IMR-90 (cell line): ENCODE data around the gene NHSL1. TPM values are rescaled to one million over a fixed set of nuclear protein-coding genes. Genes with fewer than 3 reads are reported as not detected.
A peak's percentile ranks its signal among the peaks of the same experiment; 100 is the strongest.

Experiments
- ATAC-seq: fragments of 200-7000 bp; cut with Tn5 transposase; 2 replicates; pipeline ENCODE4 v1.9.1; 2020; ENCODE audit warnings: low read depth, mild to moderate bottlenecking, moderate library complexity
- BruUV-seq: library from RNA; stranded (reverse); fragments of 400-500 nt; replicated peaks from 2 replicates; lab custom pipeline; 2021; lab: Mats Ljungman, UMichigan
- CTCF ChIA-PET: fragments of 300-600 bp; formaldehyde crosslinking; extraction: SDS; loops from one replicate; lab custom pipeline; 2021; ENCODE audit warnings: antibody characterized with exemption; lab: Yijun Ruan, JAX
- POLR2A ChIA-PET: fragments of 300-600 bp; sonication (Branson Sonifier 250); formaldehyde crosslinking; loops from one replicate; lab custom pipeline; 2022; ENCODE audit warnings: antibody characterized with exemption; ENCODE audit not compliant: unreplicated experiment; lab: Charles Lee
- DNase-seq: peaks from one replicate; pipeline ENCODE4 v3.0.0; 2013
- H2AFZ ChIP-seq: replicated peaks from 2 replicates; pipeline ENCODE3; 2013; ENCODE audit warnings: low read length, mild to moderate bottlenecking; ENCODE audit not compliant: poor library complexity
- H2AK5ac ChIP-seq: 2 replicates; pipeline ENCODE4 v1.6.1; 2013; ENCODE audit warnings: low read depth, low read length, inconsistent platforms
- H2AK9ac ChIP-seq: replicated peaks from 2 replicates; pipeline ENCODE3; 2013; ENCODE audit warnings: mild to moderate bottlenecking, low read depth, low read length, moderate library complexity; ENCODE audit not compliant: poor library complexity
- H2BK120ac ChIP-seq: 2 replicates; pipeline ENCODE4 v1.6.1; 2013; ENCODE audit warnings: low read depth, low read length, inconsistent platforms
- H2BK15ac ChIP-seq: 3 replicates; pipeline ENCODE4 v1.6.1; 2013; ENCODE audit warnings: low read depth, low read length, inconsistent platforms
- H2BK20ac ChIP-seq: 2 replicates; pipeline ENCODE4 v1.6.1; 2013; ENCODE audit warnings: low read depth, mild to moderate bottlenecking, inconsistent platforms, low read length, moderate library complexity
- H2BK5ac ChIP-seq: 2 replicates; pipeline ENCODE4 v1.6.1; 2013; ENCODE audit warnings: mild to moderate bottlenecking, low read depth, low read length, inconsistent platforms; ENCODE audit not compliant: poor library complexity, severe bottlenecking
- H3K14ac ChIP-seq: replicated peaks from 2 replicates; pipeline ENCODE4 v1.6.1; 2013; ENCODE audit warnings: low read depth, low read length, inconsistent platforms
- H3K18ac ChIP-seq: 2 replicates; pipeline ENCODE4 v1.6.1; 2013; ENCODE audit warnings: low read depth, low read length, control low read depth
- H3K23ac ChIP-seq: 2 replicates; pipeline ENCODE4 v1.6.1; 2013; ENCODE audit warnings: low read depth, low read length, inconsistent platforms
- H3K27ac ChIP-seq: 2 replicates; pipeline ENCODE4 v1.5.1; 2013; ENCODE audit warnings: mild to moderate bottlenecking, control low read depth, low read length; ENCODE audit not compliant: insufficient read depth
- H3K27me3 ChIP-seq: 2 replicates; pipeline ENCODE4 v1.6.1; 2013; ENCODE audit warnings: low read length; ENCODE audit not compliant: control insufficient read depth, insufficient read depth
- H3K36me3 ChIP-seq: 2 replicates; pipeline ENCODE4 v1.6.1; 2013; ENCODE audit warnings: low read length, mixed read lengths; ENCODE audit not compliant: control insufficient read depth, insufficient read depth
- H3K4ac ChIP-seq: 2 replicates; pipeline ENCODE4 v1.6.1; 2013; ENCODE audit warnings: low read depth, low read length, inconsistent platforms
- H3K4me1 ChIP-seq: 2 replicates; pipeline ENCODE4 v1.6.1; 2013; ENCODE audit warnings: low read length, mixed read lengths; ENCODE audit not compliant: control insufficient read depth, insufficient read depth
- H3K4me2 ChIP-seq: 2 replicates; pipeline ENCODE4 v1.6.1; 2013; ENCODE audit warnings: low read depth, mild to moderate bottlenecking, control low read depth, low read length, moderate library complexity
- H3K4me3 ChIP-seq: 2 replicates; pipeline ENCODE4 v1.5.1; 2013; ENCODE audit warnings: low read depth, mild to moderate bottlenecking, control low read depth, low read length, moderate library complexity; ENCODE audit not compliant: insufficient read depth
- H3K56ac ChIP-seq: 2 replicates; pipeline ENCODE4 v1.6.1; 2013; ENCODE audit warnings: low read length, inconsistent platforms; ENCODE audit not compliant: insufficient read depth; ENCODE audit errors: extremely low read depth
- H3K79me1 ChIP-seq, 2 experiments: 2 replicates each; pipeline ENCODE4 v1.6.1; 2013; ENCODE audit warnings: low read length in 2 of 2, inconsistent platforms in 1 of 2, low read depth in 1 of 2
- H3K9ac ChIP-seq: 2 replicates; pipeline ENCODE4 v1.6.1; 2013; ENCODE audit warnings: low read depth, low read length, control low read depth
- H3K9me1 ChIP-seq: 2 replicates; pipeline ENCODE4 v1.6.1; 2013; ENCODE audit warnings: low read length, inconsistent platforms; ENCODE audit not compliant: insufficient read depth
- H3K9me3 ChIP-seq: 2 replicates; pipeline ENCODE4 v1.6.1; 2013; ENCODE audit warnings: low read length; ENCODE audit not compliant: control insufficient read depth, insufficient read depth
- H4K20me1 ChIP-seq: 2 replicates; pipeline ENCODE4 v1.6.1; 2013; ENCODE audit warnings: low read length, inconsistent platforms; ENCODE audit not compliant: insufficient read depth
- H4K5ac ChIP-seq: 2 replicates; pipeline ENCODE4 v1.6.1; 2013; ENCODE audit warnings: mild to moderate bottlenecking, low read depth, low read length, control low read depth
- H4K8ac ChIP-seq, 2 experiments: 2 replicates each; pipeline ENCODE4 v1.6.1; 2013; ENCODE audit warnings: low read depth in 2 of 2, low read length in 2 of 2, control low read depth in 1 of 2, inconsistent platforms in 1 of 2
- H4K91ac ChIP-seq: 2 replicates; pipeline ENCODE4 v1.6.1; 2013; ENCODE audit warnings: low read depth, low read length, inconsistent platforms; ENCODE audit not compliant: insufficient read depth
- BHLHE40 ChIP-seq: fragments of 150-350 bp; IDR thresholded peaks from 2 replicates; pipeline ENCODE4 v1.6.1; 2016; ENCODE audit warnings: mild to moderate bottlenecking, low read depth, low read length
- CEBPB ChIP-seq: IDR thresholded peaks from 2 replicates; pipeline ENCODE4 v1.6.1; 2012; ENCODE audit warnings: low read depth, low read length, improper control_type of control experiment
- CHD1 ChIP-seq: IDR thresholded peaks from 2 replicates; pipeline ENCODE4 v1.6.1; 2012; ENCODE audit warnings: low read depth, low read length, improper control_type of control experiment
- ELK1 ChIP-seq: fragments of 150-350 bp; IDR thresholded peaks from 2 replicates; pipeline ENCODE4 v1.6.1; 2016; ENCODE audit warnings: low read depth, mild to moderate bottlenecking, low read length, moderate library complexity, borderline replicate concordance
- FOS ChIP-seq: fragments of 150-350 bp; IDR thresholded peaks from 2 replicates; pipeline ENCODE4 v1.6.1; 2016; ENCODE audit warnings: low read depth, low read length
- MAFK ChIP-seq: IDR thresholded peaks from 2 replicates; pipeline ENCODE4 v1.6.1; 2012; ENCODE audit warnings: low read depth, low read length, improper control_type of control experiment
- MAZ ChIP-seq: IDR thresholded peaks from 2 replicates; pipeline ENCODE4 v1.6.1; 2012; ENCODE audit warnings: low read depth, mild to moderate bottlenecking, low read length, improper control_type of control experiment, moderate library complexity, borderline replicate concordance
- MXI1 ChIP-seq: IDR thresholded peaks from 2 replicates; pipeline ENCODE4 v1.6.1; 2012; ENCODE audit warnings: low read depth, mild to moderate bottlenecking, low read length, moderate library complexity, borderline replicate concordance
- NFE2L2 ChIP-seq: fragments of 150-350 bp; IDR thresholded peaks from 2 replicates; pipeline ENCODE4 v1.6.1; 2016; ENCODE audit warnings: low read depth, mild to moderate bottlenecking, low read length
- POLR2A ChIP-seq: IDR thresholded peaks from 2 replicates; pipeline ENCODE4 v1.6.1; 2012; ENCODE audit warnings: mild to moderate bottlenecking, low read depth, low read length
- RAD21 ChIP-seq: IDR thresholded peaks from 2 replicates; pipeline ENCODE4 v1.6.1; 2012; ENCODE audit warnings: low read length, improper control_type of control experiment
- RCOR1 ChIP-seq: IDR thresholded peaks from 2 replicates; pipeline ENCODE4 v1.6.1; 2012; ENCODE audit warnings: mild to moderate bottlenecking, low read length, improper control_type of control experiment; ENCODE audit not compliant: insufficient replicate concordance
- RFX5 ChIP-seq: IDR thresholded peaks from 2 replicates; pipeline ENCODE4 v1.8.0; 2012; ENCODE audit warnings: low read depth, mild to moderate bottlenecking, low read length, moderate library complexity
- SMC3 ChIP-seq: fragments of 150-350 bp; IDR thresholded peaks from 2 replicates; pipeline ENCODE4 v1.6.1; 2016; ENCODE audit warnings: low read depth, mild to moderate bottlenecking, antibody characterized with exemption, low read length, moderate library complexity
- USF2 ChIP-seq: fragments of 150-350 bp; IDR thresholded peaks from 2 replicates; pipeline ENCODE4 v1.6.1; 2017; ENCODE audit warnings: mild to moderate bottlenecking, antibody characterized with exemption, low read length, low read depth
- WGBS, 2 experiments: methylation state at CpG; one replicate each; pipeline versions ENCODE4 v1.1.5 to v1.1.7; 2013; ENCODE audit warnings: missing lambda C conversion rate in 2 of 2; ENCODE audit not compliant: insufficient read length in 1 of 2; ENCODE audit errors: extremely low coverage in 2 of 2; 5-methylcytosine and 5-hydroxymethylcytosine counted together
- dilution Hi-C: fragments of 300-500 bp; cut with HindIII; formaldehyde crosslinking; loops from one replicate; pipeline ENCODE4 v1.14.3; 2018; ENCODE audit warnings: low sequenced_read_pairs; ENCODE audit not compliant: unreplicated experiment
- in situ Hi-C: fragments of 300-500 bp; cut with MboI; formaldehyde crosslinking; loops from 3 replicates; pipeline ENCODE4 v1.14.3; 2019; ENCODE audit warnings: low sequenced_read_pairs, inconsistent platforms, mixed read lengths
- intact Hi-C: fragments of 100-400 bp; cut with micrococcal nuclease; formaldehyde crosslinking; loops from 2 replicates; pipeline ENCODE4 v1.10.0; 2022
- polyA plus RNA-seq, 3 experiments: library from polyadenylated mRNA; depleted of rRNA; stranded (reverse); fragments of >200 nt; gene quantifications; 2 replicates each; pipeline ENCODE4 v1.2.3, GENCODE V29; 2012; ENCODE audit warnings: low replicate concordance in 1 of 3
- total RNA-seq: library from RNA; depleted of rRNA; stranded (reverse); fragments of >200 nt; gene quantifications from 2 replicates; pipeline ENCODE4 v1.2.3, GENCODE V29; 2012

NHSL1 gene
- total and polyA plus RNA-seq, 2 of the 4 experiments (the other 2 are of a cell fraction) = 5.6 to 7.2 TPM

DNA sequence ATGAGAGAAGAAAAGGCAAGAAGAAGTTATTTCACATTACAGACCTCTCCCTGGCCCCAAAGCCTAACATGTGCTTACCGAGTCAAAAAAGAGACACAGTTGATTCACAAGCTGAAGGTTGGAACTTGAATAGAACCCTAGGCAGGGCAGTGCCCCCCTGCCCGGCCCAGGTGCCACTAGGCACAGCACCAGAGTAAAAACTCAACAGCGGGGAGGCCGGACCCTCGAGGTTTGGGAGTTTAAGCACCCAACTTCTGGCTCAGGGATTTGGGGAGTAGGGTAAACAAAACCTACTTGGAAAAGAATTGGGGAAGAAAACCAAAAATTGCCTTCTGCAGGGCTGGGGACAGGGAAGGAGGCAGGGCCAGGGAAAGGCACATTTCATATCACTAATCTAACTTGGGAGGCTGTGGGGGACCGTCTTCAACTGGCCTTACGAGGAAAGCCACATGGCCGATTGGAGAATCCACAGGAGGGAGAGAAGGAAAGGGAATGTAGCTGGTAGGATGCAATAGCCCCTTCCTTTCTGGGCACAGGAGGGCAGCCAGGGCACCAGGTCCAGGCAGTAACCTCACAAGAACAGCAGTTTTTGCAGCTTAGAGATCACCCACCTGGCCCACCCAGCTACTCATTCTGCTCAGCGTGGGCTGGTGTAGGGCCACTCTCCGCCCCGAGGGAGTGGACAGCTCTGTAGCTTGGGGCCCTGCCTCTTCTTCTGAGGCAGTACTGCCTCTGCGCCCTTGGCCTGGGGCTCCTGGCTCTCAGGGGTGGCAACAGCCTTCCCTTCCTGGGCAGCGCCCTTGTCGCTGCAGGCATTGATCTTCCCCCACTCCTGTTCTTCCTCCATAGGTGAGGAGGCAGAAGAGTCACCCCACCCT is 97.1 kb downstream of the NHSL1 start:
- Histone ChIP-seq H3K36me3 (peaks cover 4% of the 10 kb centered on the region), H3K9me1 (no peaks in the 10 kb centered on the region; the same call in 1 of the 2 replicates)
- TF ChIP-seq ELK1 (no peak), NFE2L2 (no peak), MAZ (no peak), MAFK (no peak), USF2 (no peak), BHLHE40 (no peak), RAD21 (no peak), FOS (no peak), POLR2A (no peak), CHD1 (no peak), MXI1 (no peak), RCOR1 (no peak), SMC3 (no peak), CEBPB (no peak), RFX5 (no peak)

More for the DNA sequence above, 97.1 kb downstream of the NHSL1 start:
- H3K4me1 ChIP-seq = peaks cover 7% of the 10 kb centered on the region
- no peak overlapping the region for H2BK120ac ChIP-seq
- peaks cover 15 to 22% of the 10 kb centered on the region in 2 experiments for H3K79me1 ChIP-seq
- DNase-seq = no peak
- peak overlapping the region; percentile 53; the same call in 1 of the 2 replicates for H2AK5ac ChIP-seq
- H3K14ac ChIP-seq = no peak overlapping the region
- H3K4ac ChIP-seq = no peak overlapping the region
- ChIA-PET POLR2A (interaction anchor here (0.6 to 0.7 kb wide), 2 partner anchors 18 to 296 kb away, joined by 3 read pairs; no protein-coding TSS in a partner anchor), CTCF (no interaction called here)
- H3K4me3 ChIP-seq = no peak overlapping the region
- no peak overlapping the region for H2BK5ac ChIP-seq
- dilution Hi-C loops = no loop called here
- no peak overlapping the region for H3K27ac ChIP-seq
- in situ Hi-C loops = loop anchor here (25.0 kb wide), 1 partner anchor 565 kb away; no protein-coding TSS in a partner anchor
- no peak overlapping the region for H3K4me2 ChIP-seq
- no peaks in the 10 kb centered on the region for H3K27me3 ChIP-seq
- no peak overlapping the region for H4K5ac ChIP-seq
- H4K20me1 ChIP-seq = no peaks in the 10 kb centered on the region
- no TSS peak for BruUV-seq
- ATAC-seq = no peak
- H4K8ac ChIP-seq = no peak overlapping the region
- 100% methylated on average over 1 of the region's 14 CpGs; no CpG with 5 or more reads in 1 of the 2 experiments for WGBS, 2 experiments
- H3K56ac ChIP-seq = no peak overlapping the region
- H3K23ac ChIP-seq = no peak overlapping the region
- H2BK20ac ChIP-seq = no peak overlapping the region
- H4K91ac ChIP-seq = no peak overlapping the region
- H3K18ac ChIP-seq = no peak overlapping the region
- no peak overlapping the region for H2BK15ac ChIP-seq
- intact Hi-C loops = loop anchor here (5.0 kb wide), 1 partner anchor 400 kb away; no protein-coding TSS in a partner anchor
- H3K9ac ChIP-seq = no peak overlapping the region
- no peak overlapping the region for H2AFZ ChIP-seq
- H3K9me3 ChIP-seq = no peaks in the 10 kb centered on the region
- H2AK9ac ChIP-seq = peak overlapping the region; percentile 79
